Epithelial cell of alveolus of lung (primary cell): Measurements from ENCODE around the gene DRAXIN. TPM values are rescaled to one million over a fixed set of nuclear protein-coding genes. Genes with fewer than 3 reads are reported as not detected.

Source experiments
- total RNA-seq: library from RNA; depleted of rRNA; stranded (reverse); fragments of >200 nt; gene quantifications from 2 replicates; pipeline ENCODE4 v1.2.1, GENCODE V29; 2015

DRAXIN gene
- 0.13 and 0.80 TPM in 2 replicates for total RNA-seq

DNA sequence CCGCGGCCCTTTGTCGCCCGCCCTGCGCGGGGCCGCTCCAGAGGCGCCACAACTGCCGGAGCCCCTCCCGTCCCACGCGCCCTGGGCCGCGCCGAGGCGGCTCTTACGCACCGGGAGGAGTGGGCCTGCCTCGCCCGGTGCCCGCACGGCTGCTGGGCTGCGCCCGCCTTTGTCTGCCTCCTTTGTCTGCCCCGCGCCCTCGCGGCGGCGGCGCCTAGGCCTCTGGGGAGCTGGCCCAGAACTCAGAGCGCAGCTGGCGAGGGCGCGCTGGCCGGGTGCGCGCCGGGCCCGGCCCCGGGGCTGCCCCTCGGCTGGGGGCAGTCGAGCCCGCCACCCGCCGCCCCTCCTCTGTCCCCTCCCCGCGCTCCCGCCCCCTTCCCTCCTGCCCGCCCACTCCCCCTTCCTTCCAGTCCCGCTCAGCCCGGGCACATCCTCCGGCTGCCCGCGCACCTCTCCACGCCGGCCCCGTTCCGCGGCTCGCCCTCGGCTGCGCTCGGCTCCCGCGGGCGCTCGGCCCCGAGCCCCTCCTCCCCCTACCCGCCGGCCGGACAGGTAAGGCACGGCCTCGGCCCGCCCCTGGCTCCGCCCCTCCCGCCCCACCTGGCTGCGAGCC lies at the start of gene DRAXIN:
Gene DRAXIN, plus strand, starts transcription at position 409 of the 613 bp plus-strand sequence. CDS start 14,549 bp downstream, outside the sequence.

GRCh38 chr1:11654137-11654938 lies 37.2 kb upstream of the DRAXIN start, which contains the start of the genes FBXO2 and FBXO44:
FBXO2 (minus strand) TSS chr1:11654429; CDS start chr1:11654340, 89 bp downstream.
FBXO44 (plus strand) TSS chr1:11654877; CDS start chr1:11655836, 959 bp downstream.

GRCh38 chr1:11681071-11681771 lies 10.3 kb upstream of the DRAXIN start, which contains the start of gene MAD2L2:
MAD2L2 (minus strand) TSS chr1:11681148; CDS start chr1:11680601, 547 bp downstream.

DNA sequence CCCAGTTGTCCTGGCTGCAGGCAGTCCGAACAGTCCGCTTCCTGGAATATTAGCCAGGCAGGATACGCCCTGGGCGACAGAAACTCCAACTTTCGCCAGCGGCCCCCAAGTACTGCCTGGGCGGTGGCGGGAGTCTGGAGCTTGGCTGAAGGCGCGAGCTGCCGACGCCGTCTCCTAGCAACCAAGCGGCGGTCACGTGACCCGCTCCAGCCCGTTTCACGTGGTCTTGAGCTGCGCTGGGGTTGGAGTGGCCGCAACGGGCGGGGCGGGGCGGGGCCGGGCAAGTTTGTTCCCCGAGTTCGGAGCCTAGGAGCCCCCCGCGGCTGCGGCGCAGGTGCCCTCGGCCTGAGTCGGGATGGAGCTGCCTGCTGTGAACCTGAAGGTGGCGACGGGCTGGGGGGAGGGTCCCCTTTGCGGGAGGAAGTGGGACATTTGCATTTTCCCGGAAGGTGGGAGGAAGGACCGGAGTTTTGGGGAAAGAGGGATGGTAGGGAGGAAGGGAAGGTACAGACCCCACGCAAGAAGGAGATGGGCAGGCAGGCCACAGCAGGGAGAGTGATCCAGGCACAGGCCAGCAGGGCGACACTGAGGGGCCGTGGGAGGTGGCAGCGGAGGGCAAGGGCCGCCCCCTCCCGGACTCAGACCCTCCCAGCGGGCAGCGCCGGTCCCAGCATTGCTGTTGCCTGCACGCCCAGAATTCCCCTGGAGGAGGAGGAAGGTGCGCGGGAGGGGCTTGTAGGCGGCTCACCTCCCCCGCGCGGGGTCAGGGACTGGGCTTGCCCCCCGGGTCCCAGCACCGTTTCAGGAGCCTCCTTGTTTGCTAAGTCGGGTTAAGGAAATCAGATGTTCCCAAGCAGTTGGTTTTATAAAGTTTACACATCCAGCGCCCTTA lies 44.6 kb downstream of the DRAXIN start, which contains the start of gene AGTRAP:
Gene AGTRAP, plus strand, starts transcription at position 283 of the 892 bp plus-strand sequence. Its CDS starts 73 bp downstream, at position 356.

GRCh38 chr1:11761988-11762406 lies 70.5 kb downstream of the DRAXIN start, which contains the start of gene C1orf167:
C1orf167 (plus strand) TSS chr1:11762193; CDS start chr1:11764401, 2,208 bp downstream.

Other genes with a start within 250 kb of the DRAXIN start
- gene DISP3, start 212.6 kb upstream of the DRAXIN start, total RNA-seq = 0.13 TPM in 1 of 2 replicates, not detected in the other
- 1.6 and 4.6 TPM in 2 replicates for gene FBXO2, start 37.3 kb upstream of the DRAXIN start, total RNA-seq
- 9.3 and 20.0 TPM in 2 replicates for gene FBXO44, start 36.8 kb upstream of the DRAXIN start, total RNA-seq
- gene FBXO6, start 27.5 kb upstream of the DRAXIN start, total RNA-seq = 5.0 and 12.3 TPM in 2 replicates
- 62.7 and 80.4 TPM in 2 replicates for gene MAD2L2, start 10.6 kb upstream of the DRAXIN start, total RNA-seq
- gene AGTRAP, start 44.4 kb downstream of the DRAXIN start, total RNA-seq = 69.1 and 140 TPM in 2 replicates
- gene C1orf167, start 70.5 kb downstream of the DRAXIN start, total RNA-seq = 6.9 TPM in 1 of 2 replicates, not detected in the other
- gene MTHFR, start 114.3 kb downstream of the DRAXIN start, total RNA-seq = 13.8 and 36.1 TPM in 2 replicates
- 9.1 and 17.1 TPM in 2 replicates for gene CLCN6, start 114.5 kb downstream of the DRAXIN start, total RNA-seq
- 0.32 TPM in 1 of 2 replicates, not detected in the other for gene NPPA, start 156.1 kb downstream of the DRAXIN start, total RNA-seq
- 0.78 TPM in 1 of 2 replicates, not detected in the other for gene NPPB, start 167.2 kb downstream of the DRAXIN start, total RNA-seq
- gene KIAA2013, start 234.7 kb downstream of the DRAXIN start, total RNA-seq = 90.2 and 139 TPM in 2 replicates
- 502 and 516 TPM in 2 replicates for gene PLOD1, start 243.0 kb downstream of the DRAXIN start, total RNA-seq